ENCODE measurements around the gene GGA2.

DNA sequence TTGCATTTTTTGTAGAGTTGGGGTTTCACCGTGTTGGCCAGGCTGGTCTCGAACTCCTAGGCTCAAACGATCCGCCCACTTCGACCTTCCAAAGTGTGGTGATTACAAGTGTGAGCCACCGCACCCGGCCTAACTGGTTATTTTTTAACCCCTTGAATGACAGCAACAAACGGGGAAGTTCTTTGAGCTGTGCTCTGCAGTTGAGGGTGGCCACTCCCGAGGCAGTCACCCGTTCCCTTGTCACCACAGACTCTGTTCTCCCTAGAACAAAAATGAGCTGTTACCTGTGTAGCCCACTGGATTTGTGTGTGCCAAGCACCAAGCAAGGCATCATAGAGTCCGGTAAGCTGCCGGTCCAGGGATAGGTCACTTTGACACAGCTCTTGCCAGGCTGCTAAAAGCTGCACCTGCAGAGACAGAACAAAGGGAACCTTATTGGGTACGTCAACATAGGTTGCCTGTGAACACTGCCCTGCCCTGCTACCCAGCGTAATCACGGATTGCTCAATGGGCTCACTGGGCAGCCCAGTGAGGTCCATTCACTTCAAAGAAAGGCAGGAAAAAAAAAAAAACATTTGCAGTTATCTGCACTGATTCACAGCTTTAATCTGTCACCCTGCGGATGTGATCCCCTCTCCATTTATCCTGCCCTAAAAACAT, 76.9 kb downstream of the GGA2 start:
- TF ChIP-seq POLR2A (IDR thresholded peaks at IDR 0.05): no peak
- TF ChIP-seq, protein P1, sequence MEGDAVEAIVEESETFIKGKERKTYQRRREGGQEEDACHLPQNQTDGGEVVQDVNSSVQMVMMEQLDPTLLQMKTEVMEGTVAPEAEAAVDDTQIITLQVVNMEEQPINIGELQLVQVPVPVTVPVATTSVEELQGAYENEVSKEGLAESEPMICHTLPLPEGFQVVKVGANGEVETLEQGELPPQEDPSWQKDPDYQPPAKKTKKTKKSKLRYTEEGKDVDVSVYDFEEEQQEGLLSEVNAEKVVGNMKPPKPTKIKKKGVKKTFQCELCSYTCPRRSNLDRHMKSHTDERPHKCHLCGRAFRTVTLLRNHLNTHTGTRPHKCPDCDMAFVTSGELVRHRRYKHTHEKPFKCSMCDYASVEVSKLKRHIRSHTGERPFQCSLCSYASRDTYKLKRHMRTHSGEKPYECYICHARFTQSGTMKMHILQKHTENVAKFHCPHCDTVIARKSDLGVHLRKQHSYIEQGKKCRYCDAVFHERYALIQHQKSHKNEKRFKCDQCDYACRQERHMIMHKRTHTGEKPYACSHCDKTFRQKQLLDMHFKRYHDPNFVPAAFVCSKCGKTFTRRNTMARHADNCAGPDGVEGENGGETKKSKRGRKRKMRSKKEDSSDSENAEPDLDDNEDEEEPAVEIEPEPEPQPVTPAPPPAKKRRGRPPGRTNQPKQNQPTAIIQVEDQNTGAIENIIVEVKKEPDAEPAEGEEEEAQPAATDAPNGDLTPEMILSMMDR (IDR thresholded peaks at IDR 0.05): no peak

Data from esophagus squamous epithelium (tissue), 4 donors.